Activated CD4-positive, alpha-beta T cell treated with anti-CD3 and anti-CD28 coated beads, Interleukin-2, amount 50 U/mL, for 4 hours (primary cell): ENCODE data around the gene ALKBH3.

Experiments used
- DNase-seq, 2 experiments: peaks; one replicate each; pipeline ENCODE4 v3.0.0-alpha.2; 2020

The ALKBH3 gene

DNA sequence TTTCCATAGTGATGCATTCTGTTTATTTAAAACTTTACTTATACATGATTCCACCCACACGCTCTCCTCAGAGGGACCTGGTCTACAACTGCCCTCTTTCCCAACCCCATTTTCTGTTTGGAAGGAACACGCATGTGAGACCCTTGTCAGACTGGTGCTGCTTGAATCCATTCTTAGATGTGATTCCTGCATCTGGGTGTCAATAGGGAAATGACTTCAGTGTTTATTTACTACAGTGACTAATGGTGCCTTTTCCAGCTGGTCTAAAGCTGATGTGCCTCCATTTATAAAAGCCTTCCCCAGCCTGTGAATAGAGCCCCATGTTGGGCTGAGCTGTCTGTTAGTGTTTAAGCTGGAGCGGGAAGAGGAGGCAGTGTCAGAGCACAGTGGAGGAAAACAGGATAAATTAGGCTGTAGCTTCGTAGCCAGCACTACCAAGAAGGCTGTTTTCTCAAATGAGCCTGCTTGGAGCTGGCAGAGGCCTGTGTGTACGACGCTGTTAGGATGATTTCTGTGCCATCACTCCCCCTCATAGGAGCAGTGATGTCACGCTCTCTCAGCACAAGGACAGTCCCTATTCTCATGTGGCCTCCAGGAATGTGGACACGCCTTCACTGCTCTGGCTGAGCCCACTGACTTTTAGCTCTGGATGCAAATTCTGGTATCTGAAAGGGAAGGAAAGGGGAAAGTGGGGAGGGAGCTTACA, 42.9 kb downstream of the ALKBH3 start:
- DNase-seq: no peak

DNA sequence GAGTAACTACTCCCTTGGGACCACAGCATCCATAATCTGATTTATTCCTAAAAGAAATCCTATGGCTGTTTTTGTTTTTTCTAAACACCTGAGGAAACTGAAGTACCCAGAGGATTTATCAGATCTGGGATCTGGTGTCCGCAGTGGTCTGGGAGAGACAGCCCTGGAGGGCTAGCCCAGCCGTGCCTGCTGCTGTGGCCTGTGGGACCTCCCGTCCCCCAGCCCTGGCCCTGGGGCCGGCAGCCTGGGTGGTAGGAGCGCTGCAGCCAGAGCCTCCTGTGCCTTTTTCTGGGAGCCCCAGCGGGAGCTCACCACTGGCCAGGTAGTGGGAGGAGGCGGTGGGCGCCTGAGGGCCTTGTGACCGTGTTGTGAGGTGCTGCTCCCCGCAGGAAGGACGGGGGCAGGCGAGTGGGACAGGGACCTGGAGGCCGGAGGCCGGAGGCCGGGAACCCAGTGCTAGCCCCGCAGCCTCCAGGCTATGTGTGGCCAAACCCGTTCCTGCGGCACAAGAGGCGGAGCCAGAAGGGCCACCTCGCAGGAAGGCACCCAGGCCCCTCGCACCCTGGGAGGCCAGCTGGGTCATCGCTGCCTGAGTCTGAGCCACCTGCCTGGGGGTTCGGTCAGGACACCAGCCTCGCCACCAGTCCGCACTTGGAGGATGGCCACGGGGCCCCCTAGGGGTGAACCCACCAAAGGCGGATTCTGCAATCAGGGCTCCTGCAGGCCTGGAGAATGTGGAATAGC, 43.7 kb downstream of the ALKBH3 start:
- no peak for DNase-seq

DNA sequence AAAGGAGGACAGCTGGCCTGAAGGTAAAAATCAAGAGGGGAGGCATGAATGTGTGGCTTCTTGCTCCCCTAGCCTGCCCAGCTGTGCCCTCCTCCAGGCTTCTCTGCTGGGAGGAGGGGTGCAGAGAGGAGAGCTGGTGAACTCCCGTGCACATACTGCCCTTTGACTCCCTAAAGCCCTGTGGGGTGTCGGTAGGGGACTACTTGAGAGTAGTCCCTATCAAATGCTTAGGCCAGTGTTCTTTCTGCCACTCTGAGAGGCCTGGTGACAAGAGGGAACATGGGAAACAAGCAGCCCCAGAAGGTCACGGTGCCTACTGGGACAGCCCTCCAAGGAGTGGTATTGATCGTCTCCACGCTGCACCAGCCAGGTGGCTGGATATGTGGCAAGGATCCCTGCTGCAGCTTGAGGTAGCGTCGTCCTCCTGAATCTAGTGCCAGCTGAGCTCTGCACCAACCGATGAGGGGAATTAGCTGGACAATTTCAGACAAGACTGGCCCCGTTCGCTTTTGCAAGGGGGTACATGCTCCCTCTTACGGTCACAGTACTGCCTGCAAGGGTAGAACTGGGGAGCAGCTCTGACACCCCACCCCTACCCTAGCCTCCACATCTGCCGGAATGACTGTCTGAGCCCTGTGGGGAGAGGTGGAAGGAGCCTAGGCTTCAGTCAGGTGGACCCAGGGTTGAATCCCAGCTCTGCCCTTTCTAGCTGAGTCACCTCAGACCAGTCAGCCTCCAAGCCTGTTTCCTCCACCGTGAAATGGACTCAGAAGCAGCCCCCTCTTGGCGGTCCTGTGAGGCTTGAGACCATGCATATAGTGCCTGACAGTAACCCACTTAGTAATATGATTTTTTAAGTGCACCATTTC, 44.7 kb downstream of the ALKBH3 start:
- no peak for DNase-seq

DNA sequence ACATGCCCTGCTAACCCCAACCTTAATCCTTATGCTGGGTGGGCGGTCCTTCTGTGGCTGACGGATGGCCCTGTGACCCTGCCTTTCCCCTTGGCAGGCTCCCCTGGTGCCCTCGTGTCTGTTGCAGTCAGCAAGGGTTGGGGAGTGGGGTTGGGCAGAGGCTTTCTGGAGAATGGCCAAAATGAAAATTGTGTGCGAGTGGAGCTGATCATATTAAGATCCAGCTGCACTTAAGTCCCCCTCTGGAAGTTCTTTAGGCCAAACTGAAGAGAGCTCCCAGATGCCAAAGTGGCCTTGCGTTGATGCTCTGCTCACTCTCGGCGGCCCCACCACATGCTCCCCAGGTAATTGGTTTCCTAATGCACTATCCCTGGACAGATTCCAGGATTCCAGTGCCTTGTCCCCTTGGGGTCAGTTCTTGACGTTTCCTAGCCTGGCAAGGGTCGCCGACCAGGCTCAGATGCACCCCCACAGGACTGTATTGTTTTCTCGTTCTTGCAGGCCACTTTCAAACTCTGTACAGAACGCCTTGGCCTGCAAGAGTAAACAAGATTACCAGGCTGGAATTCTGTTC, 45.4 kb downstream of the ALKBH3 start:
- no peak for DNase-seq

DNA sequence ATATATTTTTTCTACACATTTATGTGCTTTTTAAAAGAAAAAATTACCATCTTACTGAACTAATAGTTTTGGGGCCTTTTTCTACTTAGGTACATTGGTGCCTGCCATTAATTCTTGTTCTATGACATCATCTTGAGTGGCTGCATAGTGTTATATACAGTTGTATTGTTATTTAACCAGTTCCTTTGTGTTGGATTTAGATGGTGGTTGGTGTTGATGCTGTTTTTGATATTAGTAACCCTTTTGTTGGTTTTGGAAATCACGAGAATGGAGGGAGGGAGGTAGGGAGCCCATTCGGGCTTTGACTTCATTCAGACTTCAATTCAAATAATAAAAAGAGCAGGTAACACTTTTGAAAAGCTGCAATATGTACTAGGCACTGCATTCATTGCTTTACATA, 46.4 kb downstream of the ALKBH3 start:
- no peak for DNase-seq

DNA sequence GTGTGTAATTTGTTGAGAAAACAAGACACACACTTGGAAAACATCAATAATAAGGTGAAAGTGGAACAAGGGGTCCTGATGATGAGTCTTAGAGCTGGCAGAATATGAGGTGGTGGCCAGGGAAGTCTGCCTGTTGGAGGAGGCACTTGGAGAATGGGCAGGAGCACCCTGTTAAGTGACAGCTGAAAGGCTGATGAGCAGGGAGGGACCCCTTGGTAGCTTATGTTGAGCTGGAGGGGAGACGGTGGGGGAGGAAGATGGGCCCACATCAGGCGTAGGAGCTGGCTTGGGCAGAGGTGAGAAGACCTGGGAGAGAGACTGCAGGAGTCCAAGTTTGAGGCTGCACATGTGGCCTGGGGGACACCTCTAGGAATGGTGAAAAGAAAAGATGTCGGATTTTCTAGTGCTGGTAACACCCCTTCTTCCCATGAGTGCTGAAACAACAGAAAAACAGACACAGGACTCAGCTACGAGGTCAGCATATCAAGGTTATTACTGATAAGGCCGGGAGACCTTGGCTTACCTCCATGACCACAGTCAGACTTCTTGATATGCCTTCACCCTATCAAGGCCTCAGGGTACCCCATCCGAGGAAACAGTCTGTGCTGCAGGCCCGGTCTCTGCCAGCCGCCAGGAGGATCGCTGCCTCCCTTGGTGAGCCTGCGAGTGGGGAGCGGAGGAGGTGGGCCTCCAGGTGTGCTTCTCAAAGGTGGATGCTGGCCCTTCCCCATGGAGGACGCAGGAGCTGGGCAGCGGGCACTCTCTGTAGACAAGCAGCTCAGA, 47.5 kb downstream of the ALKBH3 start:
- no peak for DNase-seq

DNA sequence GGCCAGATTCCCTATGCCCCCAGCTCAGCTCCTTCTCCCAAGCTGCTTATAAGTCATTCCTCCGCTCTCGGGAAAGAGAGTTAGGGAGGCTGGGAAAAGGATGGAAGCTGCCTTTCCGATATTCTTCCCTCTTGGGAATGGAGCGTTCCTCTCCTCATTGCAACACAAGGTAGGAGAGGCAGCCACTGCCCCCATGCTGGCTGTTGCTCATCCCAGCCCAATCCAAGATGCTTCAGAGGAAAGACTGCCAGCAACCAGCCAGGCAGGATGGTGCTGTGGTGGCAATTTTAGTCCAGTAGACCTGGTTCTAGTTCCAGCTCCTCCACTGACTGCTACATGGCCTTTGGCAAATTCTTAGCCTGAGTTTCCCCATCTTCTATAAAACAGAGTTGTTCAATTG, 48.1 kb downstream of the ALKBH3 start:
- DNase-seq: no peak

DNA sequence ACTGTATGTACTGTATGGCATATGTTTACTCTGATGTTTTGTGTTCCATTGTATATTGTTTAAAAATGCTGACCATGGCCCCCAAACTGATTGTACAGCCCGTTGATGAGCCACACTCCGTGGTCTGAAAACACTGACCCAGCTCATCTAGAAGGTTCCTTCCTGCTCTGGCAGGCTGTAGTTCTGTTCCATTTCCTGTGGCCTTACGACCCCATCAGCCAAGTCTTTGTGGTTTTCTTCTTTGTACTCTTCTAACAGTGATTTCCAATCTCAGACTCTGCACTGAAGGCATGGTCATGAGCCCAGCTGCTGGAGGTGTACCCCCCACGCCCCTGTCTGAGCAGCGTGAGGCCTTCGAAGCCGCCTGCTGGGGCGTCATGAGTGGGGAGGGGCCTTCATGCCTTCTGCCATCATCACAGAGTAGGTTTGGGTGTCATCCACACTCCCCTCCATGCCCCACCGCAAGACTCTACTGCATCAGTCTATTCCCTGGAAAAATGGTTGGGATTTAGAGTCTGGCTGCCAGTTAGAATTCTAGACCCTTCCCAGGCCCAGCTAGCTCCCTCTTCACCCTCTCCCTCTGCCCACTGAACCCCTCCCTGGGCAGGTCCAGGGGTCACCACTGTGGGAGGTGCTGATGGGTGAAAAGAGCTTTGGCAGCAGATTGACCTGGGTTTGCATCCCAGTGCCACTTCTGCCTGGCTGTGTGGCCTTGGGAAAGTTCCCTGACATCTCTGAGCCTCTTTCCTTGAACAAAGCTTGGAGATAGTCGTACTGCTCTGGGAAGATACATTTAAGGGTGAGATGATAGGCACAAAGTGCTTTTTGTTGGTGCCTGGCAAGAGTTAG, 50.5 kb downstream of the ALKBH3 start:
- DNase-seq: no peak

DNA sequence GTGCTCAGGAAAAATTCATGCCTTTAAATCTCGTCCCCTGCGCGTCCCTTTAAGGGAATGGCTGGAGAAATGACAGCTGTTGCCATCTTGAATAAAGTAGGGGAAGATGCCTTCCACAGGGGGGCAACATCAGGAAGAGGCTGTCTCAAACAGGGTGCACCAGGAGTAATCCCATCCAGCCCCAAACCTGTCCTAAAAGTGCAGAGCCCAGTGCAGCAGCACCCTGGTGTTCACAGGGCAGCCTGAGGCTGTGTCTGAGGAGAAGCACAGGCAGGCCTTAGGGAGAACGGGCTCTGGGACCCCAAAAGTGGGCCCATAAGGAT, 51.0 kb downstream of the ALKBH3 start:
- no peak for DNase-seq

DNA sequence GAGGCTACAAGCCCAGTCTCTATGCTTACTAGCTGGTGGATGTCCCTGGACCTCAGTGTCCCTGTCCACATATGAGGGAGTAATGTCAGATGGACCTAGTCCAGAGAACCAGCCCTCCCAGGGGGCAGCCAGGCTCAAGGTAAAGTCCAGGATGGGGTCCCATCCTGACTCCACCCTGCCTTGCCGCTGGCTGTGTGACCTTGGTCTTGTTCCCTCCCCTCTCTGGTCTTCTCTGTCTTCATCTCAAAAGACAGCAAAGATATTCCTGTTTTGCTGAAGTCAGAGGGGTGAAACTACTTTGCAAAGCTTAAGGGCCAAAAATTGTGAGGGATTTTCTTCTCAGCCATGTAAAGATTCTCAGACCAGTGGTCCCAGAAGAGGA, 52.6 kb downstream of the ALKBH3 start:
- DNase-seq: no peak

DNA sequence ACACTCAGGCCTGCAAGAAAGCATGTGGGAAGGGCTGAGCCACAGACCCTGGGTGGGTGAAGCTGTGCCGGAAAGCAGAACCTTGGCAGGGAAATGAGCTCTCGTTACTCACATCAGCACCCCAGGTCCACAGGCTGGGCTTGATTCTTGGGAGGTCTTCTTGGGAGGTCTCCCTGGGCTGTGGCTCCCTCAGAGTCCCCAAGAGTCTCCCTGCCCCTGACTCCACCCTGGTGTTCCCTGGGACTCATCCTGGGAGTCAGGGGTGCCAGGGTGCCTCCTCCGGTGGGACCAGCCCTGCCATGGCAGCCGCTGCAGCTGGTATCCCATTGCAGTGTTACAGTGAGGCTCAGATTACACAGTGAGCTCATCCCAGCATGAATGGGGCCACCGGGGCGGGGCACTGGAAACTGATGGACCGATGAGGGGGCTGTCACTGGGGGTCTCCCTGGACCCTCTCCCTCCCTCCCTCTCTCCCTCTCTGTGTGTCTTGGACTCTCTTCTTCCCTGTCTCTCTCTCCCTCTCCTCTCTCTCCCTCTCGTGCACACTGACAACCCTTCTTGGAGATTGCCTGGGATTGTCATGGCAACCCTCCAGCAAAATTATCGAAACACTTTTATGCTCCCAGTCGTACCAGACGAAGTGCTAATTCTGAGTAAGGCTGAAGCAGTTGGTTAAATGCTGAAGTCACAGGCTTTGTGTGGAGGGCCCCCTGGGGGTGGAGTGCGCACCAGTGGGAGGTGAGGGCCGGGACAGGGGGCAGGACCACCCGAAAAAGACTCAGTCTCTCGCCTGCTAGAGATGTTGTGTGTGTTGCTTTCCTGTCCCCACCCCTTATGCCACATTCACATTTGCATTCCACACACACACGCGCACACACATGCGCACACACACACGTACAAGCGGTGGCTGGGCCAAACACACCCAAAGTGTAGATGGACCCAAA, 53.2 kb downstream of the ALKBH3 start:
- DNase-seq: no peak

DNA sequence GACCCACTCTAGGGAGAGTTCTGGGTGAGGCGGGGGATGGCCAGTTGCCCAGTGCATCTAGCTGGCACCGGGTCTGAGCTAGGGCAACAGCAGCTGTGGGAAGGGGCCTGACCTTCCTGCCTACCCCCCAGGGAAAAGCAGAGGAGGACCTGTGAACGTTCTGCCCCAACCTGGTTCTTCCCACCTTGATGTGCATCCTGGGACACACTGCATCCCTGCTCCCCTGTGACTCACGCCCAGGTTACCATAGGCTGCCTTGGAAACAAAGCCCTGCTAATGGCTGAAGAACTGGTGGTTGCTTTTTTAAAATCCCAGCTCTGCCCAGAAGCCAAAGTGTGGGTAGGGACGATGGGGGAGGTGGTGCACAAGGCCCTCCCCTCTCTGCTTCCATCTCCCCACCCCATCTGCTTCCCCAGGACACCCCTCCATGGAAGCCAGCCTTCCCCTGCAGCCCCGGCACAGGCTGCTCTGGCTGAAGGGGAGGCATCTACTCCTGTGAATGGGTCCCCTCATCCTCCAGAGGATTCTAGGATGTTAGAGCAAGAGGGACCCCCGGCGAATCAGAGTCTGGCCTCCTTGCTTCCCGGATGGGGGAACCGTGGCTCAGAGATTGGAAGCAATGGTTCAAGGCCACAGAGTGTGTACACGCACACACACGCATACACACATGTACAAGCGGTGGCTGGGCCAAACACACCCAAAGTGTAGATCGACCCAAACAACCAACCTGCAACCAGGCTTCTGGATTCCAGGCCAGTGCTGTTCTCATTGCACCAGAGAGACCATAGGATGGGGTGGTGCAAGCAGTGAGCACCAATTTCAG, 54.2 kb downstream of the ALKBH3 start:
- no peak for DNase-seq

DNA sequence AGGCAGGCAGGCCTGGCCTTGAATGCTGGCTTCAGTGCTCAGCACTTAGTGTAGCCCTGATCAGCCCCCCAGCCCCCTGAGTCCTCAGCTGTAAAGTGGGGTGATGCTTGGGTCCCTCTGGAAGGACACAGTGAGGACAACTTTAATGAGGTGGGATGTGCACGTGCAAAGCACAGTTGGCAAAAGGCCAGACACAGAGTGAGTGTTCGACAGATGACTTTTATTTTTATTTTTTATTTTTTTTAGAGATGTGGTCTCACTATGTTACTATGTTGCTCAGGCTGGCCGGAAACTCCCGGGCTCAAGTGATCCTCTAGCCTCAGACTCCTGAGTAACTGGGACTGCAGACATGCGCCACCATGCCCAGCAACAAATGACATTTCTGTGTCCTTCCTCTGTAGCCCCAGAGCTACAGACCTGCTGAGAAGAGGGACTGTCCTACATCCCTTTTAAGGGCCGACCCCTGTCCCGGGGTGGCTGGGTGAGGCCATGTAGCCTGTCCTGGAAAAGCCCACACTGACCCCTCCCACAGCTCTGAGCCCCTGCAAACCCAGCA, 54.9 kb downstream of the ALKBH3 start:
- no peak for DNase-seq

DNA sequence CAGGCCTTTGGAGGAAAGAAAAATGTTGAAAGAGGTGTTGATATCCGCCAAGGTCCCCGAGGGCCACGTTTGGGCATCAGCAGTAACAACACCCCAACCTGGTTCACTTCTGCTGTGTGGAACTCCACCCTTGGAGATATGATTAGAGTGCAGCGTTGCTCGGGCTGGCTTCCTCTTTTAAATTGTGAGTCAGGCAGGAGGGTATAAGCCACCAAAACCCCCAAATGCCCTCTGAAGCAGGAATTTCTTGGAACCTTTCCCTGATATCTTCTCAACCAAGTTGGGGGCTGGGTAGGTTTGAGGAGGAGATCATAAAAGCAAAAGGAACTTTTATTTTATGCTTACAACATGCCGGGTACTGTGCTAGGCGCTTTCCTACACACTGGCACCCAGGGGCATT, 55.4 kb downstream of the ALKBH3 start:
- DNase-seq: no peak

DNA sequence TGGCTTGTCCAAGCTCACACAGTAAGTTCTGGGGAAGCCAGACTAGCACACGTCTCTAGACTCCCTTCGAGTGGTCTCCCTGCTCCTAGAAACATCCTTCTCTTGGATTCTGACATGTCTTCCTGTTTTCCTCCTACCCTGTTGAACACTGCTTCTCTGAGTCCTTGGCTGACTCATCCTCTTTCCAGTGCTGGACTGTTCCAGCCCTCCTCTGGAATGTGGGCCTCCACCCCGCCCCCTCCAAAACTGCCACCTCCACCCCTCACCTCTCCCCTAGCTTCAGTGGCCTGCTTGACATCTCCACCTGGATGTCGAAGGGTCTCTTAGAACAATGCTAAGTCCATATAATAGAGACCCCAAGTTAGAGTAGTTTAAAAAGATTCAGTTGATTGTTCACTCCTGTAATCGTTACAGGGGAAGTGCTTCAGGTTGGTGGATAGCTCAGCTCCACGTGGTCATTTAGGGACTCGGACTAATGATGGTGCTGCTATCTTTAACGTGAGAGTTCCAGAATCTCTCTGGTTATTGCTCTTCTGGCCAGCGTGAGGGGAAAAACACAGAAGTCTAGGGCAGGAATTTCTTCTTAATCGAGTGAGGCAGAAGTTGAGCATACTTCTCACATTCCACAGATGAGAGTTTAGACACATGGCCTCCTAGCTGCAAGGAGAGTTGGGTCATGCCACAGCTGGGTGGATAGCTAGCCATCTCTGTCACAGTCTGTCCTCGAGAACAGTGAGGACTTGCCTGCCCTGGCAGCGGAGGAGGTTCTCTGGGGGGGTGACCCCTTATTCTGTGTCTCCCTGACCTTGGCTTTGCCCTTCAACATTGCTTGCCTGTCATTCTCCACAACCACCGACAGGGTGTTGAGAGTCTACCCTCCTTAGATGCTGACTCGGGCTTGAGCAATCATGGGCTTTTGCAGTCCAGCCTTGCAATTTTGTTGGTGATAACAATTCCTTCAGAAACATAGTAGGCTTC, 57.1 kb downstream of the ALKBH3 start:
- DNase-seq: no peak

DNA sequence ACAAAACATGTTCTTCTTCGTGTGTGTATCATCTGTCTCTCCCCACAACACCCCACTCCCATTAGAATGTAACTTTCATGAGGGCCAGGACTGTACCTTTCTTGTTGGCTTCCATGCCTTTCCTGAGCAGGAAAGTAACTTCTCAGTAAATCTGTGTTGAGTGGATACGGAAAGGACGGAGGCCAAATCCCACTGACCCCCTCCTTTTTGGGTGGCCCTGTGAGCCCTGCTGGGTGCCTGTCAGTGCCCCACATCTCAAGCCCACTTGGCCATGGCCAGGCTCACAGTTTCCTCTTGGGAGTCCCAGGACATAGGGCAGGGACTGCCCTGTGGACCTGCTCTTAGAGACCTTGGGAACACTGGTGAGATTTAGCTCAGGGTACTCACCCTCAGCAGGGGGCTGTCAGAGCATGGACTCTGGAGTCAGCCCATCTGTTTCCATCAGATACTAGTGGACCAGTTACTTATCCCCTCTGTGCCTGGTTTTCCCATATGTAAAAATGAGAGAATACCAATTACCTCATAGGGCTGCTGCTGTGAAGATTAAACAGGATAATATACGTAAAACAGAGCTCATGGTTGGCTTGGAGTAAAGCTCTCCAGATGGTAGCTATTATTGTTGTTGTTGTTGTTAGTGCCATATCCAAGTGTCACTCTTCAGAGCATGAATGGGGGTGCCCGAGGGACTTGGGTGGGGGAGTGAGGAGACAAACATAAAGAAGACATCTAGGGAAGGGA, 60.8 kb downstream of the ALKBH3 start:
- no peak for DNase-seq

DNA sequence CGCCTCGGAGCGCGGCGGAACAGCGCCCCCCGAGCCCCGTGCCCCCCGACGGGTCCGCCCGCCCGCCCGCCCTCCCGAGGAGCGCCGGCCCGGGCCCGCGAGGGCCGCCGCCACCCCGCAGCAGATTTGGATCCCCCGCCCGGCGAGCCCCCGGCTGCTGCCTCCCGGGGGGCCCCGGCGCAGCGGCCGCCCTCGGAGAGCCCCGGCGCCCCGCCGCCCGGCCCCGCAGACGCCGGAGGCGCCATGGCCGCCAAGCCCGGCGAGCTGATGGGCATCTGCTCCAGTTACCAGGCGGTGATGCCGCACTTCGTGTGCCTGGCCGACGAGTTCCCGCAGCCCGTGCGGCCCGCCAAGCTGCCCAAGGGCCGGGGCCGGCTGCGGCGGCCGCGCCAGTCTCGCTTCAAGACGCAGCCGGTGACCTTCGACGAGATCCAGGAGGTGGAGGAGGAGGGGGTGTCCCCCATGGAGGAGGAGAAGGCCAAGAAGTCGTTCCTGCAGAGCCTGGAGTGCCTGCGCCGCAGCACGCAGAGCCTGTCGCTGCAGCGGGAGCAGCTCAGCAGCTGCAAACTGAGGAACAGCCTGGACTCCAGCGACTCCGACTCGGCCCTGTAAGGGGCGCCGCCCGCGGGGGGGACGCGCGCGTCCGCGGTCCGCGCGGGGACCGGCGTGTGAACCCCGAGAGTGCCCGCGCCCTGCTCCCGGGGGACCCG, 62.2 kb downstream of the ALKBH3 start:
- no peak for DNase-seq
